Stimulated activated CD4-positive, alpha-beta T cell treated with anti-CD3 and anti-CD28 coated beads, TNF-alpha, amount 100 ng/mL, for 24 hours (primary cell): ENCODE results near the gene WASHC2C.
"Not testable (repeated sequence)": the region's sequence is repeated elsewhere in the genome, so short reads cannot be mapped to it uniquely, and the experiment has no call there.

Experiments used
- DNase-seq, 3 experiments: peaks; one replicate each; pipeline ENCODE4 v3.0.0-alpha.2; 2020; ENCODE audit warnings: low read depth in 3 of 3

The WASHC2C gene

GRCh38 chr10:45761622-45762021, 34.6 kb downstream of the WASHC2C start:
- not testable (repeated sequence) for DNase-seq

GRCh38 chr10:45763037-45763436, 36.0 kb downstream of the WASHC2C start:
- not testable (repeated sequence) for DNase-seq

GRCh38 chr10:45768334-45768733, 41.3 kb downstream of the WASHC2C start:
- not testable (repeated sequence) for DNase-seq

GRCh38 chr10:45771757-45772461, 44.8 kb downstream of the WASHC2C start:
- DNase-seq, result not testable (repeated sequence)

GRCh38 chr10:45786217-45786616, 59.2 kb downstream of the WASHC2C start:
- not testable (repeated sequence) for DNase-seq

GRCh38 chr10:45787212-45787741, 60.2 kb downstream of the WASHC2C start:
- DNase-seq, result not testable (repeated sequence)

GRCh38 chr10:45789991-45790390, 62.9 kb downstream of the WASHC2C start:
- not testable (repeated sequence) for DNase-seq

GRCh38 chr10:45790694-45791426, 63.8 kb downstream of the WASHC2C start:
- DNase-seq, result not testable (repeated sequence)

GRCh38 chr10:45794761-45795160, 67.7 kb downstream of the WASHC2C start:
- not testable (repeated sequence) for DNase-seq

GRCh38 chr10:45803060-45804010, 76.3 kb downstream of the WASHC2C start:
- DNase-seq, result not testable (repeated sequence)

GRCh38 chr10:45804996-45805395, 77.9 kb downstream of the WASHC2C start:
- not testable (repeated sequence) for DNase-seq

GRCh38 chr10:45809837-45810236, 82.8 kb downstream of the WASHC2C start:
- no peak for DNase-seq

GRCh38 chr10:45811075-45811474, 84.0 kb downstream of the WASHC2C start:
- no peak for DNase-seq

- not testable (repeated sequence) for DNase-seq
These were observed 85.9 kb downstream of the WASHC2C start for GRCh38 chr10:45812959-45813358.

GRCh38 chr10:45814146-45814545, 87.1 kb downstream of the WASHC2C start:
- DNase-seq, result not testable (repeated sequence)

- no peak for DNase-seq
These were observed 90.2 kb downstream of the WASHC2C start for GRCh38 chr10:45817130-45817859.

- no peak for DNase-seq
These were observed 90.8 kb downstream of the WASHC2C start for GRCh38 chr10:45817912-45818311.

GRCh38 chr10:45819552-45819951, 92.5 kb downstream of the WASHC2C start:
- DNase-seq, result no peak

- not testable (repeated sequence) for DNase-seq
These were observed 93.2 kb downstream of the WASHC2C start for GRCh38 chr10:45820107-45820830.

GRCh38 chr10:45822918-45823317, 95.9 kb downstream of the WASHC2C start:
- not testable (repeated sequence) for DNase-seq
